GM19193 (cell line): ENCODE results near the gene SMCO2.

ENCODE experiments used
- POLR2A ChIP-seq: IDR thresholded peaks from 4 replicates; pipeline ENCODE4 v1.6.1; 2011; ENCODE audit not compliant: insufficient read depth, insufficient read length; ENCODE audit errors: extremely low read depth

The SMCO2 gene

DNA sequence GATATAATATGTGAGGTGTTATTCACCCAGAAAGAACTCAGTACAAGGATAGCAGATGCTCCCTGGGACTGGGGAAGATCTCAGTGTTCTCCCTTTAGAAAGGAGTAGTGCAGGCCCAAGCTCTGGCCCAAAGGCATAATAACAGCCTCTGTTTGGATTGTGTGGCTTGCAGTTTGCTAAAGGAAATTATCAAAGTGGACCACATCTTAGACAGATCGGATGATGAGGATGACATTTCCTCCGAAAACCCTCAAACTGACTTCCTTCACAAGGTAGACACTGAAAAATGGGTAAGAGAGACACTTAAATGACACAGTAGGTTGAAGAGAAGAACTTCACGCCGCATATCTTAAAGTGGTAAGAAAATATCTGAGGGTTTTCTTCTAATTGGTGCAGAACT, 26.1 kb downstream of the SMCO2 start:
- TF ChIP-seq POLR2A: no peak

DNA sequence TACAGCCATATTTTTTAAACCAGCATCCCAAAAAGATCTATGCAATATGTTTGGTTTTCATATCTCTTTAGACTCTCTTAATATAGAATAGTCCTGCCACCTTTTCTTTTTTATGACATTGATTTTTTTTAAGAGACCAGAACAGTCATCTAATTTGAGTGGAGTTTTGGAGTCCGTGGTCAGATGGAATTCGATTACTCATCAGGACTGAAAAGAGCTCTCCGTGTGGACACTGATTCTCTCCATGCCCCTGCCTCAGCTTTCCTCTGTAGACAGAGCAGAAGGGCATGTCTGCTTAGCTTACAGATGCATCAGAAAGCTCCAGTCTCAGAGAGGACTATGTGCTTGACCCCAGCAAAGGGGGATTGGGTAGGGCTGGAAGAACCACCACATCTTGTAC, 27.8 kb downstream of the SMCO2 start:
- no peak for TF ChIP-seq POLR2A

DNA sequence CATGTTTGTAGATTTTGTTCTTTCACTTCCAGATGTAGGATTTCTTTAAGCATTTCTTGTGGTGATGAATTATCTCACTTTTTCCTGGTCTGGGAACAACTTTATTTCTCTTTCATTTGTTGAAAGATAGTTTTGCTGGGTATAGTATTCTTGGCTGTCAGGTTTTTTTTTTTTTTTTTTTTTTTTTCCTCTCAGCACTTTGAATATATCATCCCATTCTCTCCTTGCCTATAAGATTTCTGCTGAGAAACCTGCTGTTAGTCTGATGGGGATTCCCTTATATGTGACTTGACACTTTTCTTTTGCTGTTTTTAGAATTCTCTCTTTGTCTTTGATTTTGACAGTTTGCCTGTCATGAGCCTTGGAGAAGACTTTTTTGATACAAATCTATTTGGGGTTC, 30.5 kb downstream of the SMCO2 start:
- TF ChIP-seq POLR2A: no peak

DNA sequence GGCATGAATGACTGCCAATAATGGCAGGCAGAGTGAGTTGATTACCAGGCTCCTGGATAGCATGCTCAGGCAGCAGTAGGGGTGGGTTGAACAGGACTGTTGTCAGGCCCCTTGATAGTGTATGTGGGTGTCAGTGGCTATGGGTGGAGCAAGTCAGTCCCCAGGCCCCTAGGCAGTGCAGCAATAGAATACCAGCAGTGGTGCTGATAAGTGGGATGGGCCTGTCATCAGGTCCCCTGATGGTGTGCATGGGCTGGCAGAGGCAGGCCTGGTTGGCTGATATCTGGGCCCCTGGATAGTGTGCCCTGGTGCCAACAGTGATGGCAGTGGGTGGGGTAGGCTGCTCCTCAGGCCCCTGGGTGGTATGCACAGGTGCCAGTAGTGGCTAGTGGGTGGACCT, 32.4 kb downstream of the SMCO2 start:
- no peak for TF ChIP-seq POLR2A

DNA sequence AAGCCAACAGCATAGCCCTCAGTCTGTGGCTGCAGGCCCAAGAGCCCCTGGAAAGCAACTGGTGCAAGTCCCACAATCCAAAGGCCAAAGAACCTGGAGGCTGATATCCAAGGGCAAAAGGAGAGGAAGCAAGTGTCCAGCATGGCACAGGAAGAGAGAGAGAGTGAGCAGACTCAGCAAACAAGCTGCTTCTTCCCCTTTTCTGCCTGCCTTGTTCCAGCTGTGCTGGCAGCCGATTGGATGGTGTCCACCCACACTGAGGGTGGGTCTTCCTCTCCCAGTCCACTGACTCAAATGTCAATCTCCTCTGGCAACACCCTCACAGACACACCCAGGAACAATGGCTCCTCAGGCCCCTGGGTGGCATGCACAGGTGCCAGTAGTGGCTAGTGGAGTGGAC, 33.5 kb downstream of the SMCO2 start:
- TF ChIP-seq POLR2A: no peak

DNA sequence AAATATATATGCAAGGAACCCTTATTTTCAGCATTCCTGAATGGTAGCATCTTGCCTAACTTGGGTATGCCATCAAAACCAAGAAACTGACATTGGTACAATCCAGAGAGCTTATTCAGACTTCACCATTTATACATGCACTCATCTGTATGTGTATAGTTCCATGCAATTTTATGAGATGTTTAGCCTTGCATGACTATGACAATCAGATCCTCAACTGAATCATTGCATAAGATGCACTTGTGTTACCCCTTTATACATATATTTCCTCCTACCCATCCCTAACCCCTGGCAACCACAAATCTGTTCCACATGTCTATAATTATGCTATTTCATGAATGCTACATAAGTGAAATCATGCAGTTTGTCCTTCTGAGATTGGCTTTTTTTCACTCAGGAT, 40.4 kb downstream of the SMCO2 start:
- TF ChIP-seq POLR2A: no peak

DNA sequence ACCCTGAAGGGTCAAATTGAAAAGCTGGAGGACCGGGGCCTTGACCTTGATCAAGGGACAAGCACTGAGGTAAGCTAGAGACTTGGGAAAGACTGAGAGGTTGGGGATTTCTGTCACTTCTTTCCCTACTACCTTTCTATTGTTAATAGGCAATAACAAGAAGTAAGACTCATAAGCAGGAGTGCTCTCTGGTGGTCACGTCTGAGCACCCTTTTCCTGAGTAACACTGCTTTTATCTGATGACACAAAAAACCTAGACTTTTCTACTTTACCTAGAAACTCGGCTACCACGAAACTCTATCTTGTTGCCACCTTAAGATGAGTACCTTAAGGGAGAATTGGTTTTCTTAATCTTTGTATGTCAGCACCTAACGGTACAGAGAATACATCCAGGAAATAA, 41.9 kb downstream of the SMCO2 start:
- no peak for TF ChIP-seq POLR2A

DNA sequence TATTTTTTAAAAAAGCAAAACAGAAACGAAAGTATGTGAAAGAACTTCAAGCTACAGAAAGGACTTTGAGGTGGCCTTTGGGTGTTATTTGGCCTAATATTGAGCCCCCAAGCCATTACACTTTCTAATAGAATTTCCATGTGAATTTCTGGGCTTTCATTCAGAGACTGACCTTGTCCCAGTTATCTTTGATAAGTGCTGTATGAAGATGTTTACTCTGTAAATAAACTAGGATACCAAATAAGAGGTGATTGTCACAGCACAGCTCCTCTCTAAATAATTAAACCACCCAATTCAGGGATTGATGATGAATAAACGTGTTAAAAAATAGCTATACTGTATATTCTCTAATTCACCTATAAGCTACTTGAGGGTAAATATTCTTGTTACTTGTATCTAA, 44.7 kb downstream of the SMCO2 start:
- TF ChIP-seq POLR2A: no peak

DNA sequence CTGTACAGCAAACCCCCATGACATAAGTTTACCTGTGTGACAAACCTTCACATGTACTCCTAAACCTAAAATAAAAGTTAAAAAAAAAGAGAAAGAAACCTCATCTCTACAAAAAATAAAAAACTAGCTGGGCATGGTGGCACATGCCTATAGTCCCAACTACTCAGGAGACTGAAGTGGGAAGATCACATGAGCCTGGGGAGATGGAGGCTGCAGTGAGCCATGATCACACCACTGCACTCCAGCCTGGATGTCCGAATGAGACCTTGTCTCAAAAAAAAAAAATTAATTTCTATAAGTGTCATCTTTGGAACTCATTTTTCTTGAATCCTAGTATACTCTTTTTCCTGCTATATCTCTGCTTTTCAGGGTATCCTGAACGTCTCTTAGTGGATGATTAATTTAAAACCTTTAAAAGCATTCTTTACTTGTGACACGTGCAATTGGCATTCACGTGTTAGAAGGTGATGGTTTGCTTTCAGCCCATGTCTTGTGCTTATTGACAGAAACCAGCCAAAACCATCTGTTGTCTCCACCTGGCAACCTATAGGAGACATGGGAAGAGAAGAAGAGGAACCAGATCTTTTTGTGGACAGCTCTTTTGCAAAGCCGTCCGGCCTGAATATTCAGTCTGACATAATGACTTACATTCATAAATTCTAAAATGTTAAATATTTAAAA, 46.9 kb downstream of the SMCO2 start:
- no peak for TF ChIP-seq POLR2A

DNA sequence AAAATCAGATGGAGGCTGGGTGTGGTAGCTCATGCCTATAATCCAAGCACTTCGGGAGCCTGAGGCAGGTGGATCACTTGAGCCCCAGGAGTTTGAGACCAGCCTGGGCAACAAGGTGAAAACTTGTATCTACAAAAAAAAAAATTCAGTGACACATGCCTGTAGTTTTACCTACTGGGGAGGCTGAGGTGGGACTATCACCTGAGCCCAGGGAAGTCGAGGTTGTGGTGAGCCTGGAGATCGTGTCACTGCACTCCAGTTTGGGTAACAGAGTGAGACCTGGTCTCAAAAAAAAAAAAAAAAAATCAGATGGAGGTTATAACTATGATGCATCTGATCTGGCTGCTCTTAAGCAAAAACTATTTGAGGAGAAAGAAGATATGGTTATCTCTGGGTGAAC, 50.9 kb downstream of the SMCO2 start:
- no peak for TF ChIP-seq POLR2A

DNA sequence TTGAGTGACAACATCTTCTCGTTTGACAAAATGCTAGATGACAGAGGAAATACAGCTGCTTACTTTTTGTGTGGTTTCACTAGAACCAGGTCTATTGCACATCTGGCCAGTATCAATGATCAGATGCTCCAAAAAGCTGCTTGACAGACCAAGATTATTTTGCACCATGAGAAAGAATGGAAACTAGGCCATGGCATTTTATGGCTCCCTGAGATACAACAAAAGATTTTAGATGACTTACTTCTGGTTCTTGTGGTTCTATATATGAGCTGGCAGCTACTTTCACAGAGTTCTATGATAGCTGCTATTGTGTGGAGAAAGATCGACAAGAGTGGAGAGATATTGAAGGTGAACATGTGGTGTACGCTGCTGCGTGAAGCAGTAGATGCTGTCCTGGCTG, 51.6 kb downstream of the SMCO2 start:
- TF ChIP-seq POLR2A: no peak

DNA sequence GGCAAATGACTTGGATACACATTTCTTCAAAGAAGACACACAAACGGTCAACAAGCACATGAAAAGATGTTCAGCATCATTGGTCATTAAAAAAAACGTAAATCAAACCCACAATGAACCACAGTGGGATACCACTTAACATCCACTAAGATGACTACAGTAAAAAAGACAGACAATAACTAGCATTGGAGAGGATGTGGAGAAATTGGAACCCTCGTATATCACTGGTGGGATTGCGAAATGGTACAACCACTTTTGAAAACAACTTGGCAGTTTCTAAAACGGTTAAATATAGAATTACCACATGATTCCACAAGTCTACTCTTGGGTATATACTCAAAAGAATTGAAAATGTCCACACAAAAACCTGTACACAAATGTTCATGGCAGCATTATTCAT, 52.2 kb downstream of the SMCO2 start:
- TF ChIP-seq POLR2A: no peak

DNA sequence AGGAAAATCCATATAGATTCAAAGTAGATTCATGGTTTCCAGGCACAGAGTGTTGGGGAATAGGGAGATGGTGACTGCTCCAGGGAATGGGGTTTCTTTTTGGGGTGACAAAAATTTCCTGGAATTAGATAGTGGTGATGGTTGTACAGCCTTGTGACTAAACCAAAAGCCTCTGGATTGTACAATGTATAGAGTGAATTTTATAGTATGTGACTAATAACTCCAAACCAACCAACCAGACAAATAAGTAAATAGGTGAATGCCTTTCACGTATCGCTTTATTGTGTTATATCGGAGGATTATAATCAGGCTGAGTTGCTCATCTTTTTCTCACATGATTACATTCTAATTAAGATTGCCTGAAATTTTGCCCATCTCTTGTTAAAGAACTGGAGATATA, 52.8 kb downstream of the SMCO2 start:
- no peak for TF ChIP-seq POLR2A

DNA sequence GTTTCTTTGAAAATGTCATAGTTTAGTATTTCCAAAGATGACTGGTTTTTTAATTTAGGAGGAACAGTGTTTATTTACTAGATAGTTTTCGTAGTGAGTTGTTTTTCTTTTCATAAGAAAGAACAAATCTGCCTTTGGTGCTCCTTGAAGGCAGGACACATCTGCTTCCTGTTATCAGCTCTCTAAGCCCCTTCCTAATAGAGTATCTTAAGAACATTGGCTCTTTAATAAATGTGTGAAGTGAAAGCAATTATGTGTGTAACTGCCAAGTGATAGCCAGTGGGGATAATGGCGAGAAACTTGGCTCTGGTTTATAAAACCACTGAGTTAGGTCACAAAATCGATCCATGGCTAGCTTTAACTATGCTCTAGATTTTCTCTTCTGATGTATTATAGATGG, 54.0 kb downstream of the SMCO2 start:
- no peak for TF ChIP-seq POLR2A

DNA sequence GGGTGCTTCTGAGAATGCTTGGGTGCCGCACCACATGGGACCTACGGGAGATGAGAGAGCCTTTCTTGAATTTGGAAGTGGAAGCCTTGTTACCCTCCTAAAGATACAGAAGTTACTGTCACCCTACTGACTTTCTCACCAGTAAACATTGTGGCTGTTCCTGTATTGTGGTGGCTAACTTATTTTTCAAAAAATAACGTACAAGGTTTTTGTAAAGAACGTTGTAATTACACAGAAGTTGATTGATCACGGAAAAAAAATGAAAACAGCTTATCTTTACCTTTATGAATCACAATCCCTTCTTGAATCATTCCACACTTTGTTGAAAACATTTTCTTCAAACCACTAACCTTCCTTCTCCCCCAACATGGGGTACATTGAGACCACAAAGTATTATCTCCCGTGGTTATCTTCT, 55.5 kb downstream of the SMCO2 start:
- TF ChIP-seq POLR2A: no peak

DNA sequence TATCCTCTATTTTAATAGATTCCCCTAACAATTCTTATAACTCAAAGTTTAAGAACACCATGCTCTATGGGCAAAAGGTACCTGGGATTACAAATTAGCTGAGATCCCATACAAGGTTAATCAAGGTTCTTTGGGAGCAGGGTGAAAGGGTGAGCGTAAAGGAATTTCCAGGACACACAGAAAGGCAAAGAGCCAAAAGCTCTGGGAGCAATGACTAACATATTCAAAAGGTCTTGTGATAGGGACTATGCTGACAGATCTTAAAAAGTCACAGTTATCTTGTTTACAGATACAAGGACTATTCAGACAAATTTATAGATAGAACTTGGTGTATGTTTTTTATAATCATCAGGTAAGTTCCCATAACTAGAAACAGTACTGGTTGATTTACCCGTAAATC, 58.0 kb downstream of the SMCO2 start:
- TF ChIP-seq POLR2A: no peak

DNA sequence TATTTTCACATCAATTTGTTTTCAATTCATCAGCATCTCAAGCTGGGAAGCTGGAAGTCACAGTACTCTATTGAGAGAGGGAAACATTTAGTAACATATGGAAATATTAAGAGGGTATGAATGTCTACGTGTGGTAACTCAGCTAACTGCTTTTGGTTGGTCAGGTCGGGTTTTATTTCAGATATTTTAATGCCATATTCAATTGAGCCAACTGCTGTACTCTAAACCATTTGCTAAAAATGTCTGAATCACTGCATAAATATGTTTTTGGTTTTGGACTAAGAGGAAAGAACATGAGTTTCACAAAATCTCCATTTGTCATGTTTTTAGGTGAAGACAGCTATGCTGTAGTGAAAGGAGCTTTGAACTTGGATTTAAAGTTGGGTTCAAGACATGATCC, 58.6 kb downstream of the SMCO2 start:
- TF ChIP-seq POLR2A: no peak
